ENCODE measurements around the gene LUM.

LUM gene

DNA sequence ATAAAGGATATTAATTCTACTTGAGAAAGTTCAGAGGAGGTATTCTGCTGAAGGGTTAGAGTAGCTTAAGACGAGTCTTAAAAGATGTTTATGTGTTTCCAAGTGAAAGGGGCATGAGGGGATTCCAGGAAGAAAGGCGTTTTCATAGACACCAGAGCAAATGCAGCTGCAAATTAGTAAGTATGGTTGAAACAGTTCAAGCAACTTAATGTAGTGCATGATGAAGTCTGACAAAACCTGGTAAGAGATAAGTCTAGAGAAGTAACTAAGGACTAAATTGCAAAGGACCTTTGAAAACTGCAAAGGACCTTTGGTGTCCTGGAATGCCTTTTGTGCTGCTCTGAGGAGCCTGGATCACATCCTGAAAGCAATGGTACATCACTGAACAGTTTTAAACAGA is 11.5 kb downstream of the LUM start:
- Histone ChIP-seq H3K4me3 (ENCODE audit: low read length) (no peak overlapping the region), H3K27ac (ENCODE audit: low read depth, low read length) (no peak overlapping the region), H3K79me2 (ENCODE audit: control insufficient read depth, low read length) (no peaks in the 10 kb centered on the region), H3K36me3 (ENCODE audit: control insufficient read depth, low read length) (no peaks in the 10 kb centered on the region), H4K20me1 (ENCODE audit: control insufficient read depth, insufficient read depth, low read depth, low read length) (no peaks in the 10 kb centered on the region), H3F3A (ENCODE audit: control insufficient read depth, insufficient read depth) (no peaks in the 10 kb centered on the region), H3K9me2 (replicated peaks; ENCODE audit: control insufficient read depth, low read length) (no peaks in the 10 kb centered on the region), H3K9me3 (ENCODE audit: control insufficient read depth, insufficient read depth, low read length) (no peaks in the 10 kb centered on the region), H3K4me1 (ENCODE audit: control insufficient read depth, low read length) (no peaks in the 10 kb centered on the region), H3K4me2 (ENCODE audit: low read length) (no peak overlapping the region), H3K27me3 (ENCODE audit: control insufficient read depth, low read length) (no peaks in the 10 kb centered on the region)
- TF ChIP-seq, protein P1, sequence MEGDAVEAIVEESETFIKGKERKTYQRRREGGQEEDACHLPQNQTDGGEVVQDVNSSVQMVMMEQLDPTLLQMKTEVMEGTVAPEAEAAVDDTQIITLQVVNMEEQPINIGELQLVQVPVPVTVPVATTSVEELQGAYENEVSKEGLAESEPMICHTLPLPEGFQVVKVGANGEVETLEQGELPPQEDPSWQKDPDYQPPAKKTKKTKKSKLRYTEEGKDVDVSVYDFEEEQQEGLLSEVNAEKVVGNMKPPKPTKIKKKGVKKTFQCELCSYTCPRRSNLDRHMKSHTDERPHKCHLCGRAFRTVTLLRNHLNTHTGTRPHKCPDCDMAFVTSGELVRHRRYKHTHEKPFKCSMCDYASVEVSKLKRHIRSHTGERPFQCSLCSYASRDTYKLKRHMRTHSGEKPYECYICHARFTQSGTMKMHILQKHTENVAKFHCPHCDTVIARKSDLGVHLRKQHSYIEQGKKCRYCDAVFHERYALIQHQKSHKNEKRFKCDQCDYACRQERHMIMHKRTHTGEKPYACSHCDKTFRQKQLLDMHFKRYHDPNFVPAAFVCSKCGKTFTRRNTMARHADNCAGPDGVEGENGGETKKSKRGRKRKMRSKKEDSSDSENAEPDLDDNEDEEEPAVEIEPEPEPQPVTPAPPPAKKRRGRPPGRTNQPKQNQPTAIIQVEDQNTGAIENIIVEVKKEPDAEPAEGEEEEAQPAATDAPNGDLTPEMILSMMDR (IDR thresholded peaks at IDR 0.05; ENCODE audit: low read depth, low read length, poor library complexity, severe bottlenecking) = no peak
- no peak for TF ChIP-seq EZH2phosphoT487 (IDR thresholded peaks at IDR 0.05; ENCODE audit: borderline replicate concordance, low read length)

DNA sequence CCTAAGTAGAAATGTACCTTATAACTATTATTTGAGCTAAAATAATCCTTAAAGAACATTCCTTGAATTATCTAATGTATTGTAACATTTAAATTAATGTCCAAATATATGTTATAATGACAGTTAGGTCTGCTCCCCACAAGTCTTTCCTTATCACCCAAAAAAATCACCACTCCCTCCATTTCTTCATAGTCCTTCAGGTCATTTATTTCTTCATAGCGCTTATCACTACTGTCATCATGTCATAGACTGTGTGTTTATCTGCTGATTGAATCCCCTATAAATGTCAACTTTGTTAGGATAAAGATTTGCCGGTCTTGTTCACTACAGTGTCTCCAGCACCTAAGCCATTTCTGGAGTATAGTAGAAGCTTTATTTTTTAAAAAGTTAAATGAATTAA is 12.0 kb downstream of the LUM start:
- no peaks in the 10 kb centered on the region for H4K20me1 ChIP-seq (ENCODE audit: control insufficient read depth, insufficient read depth, low read depth, low read length)
- no peaks in the 10 kb centered on the region for H3K4me1 ChIP-seq (ENCODE audit: control insufficient read depth, low read length)
- H3K4me2 ChIP-seq (ENCODE audit: low read length) = no peak overlapping the region
- H3K27me3 ChIP-seq (ENCODE audit: control insufficient read depth, low read length) = no peaks in the 10 kb centered on the region
- TF ChIP-seq, protein P1 (IDR thresholded peaks at IDR 0.05; ENCODE audit: low read depth, low read length, poor library complexity, severe bottlenecking) = no peak
- no peak for TF ChIP-seq EZH2phosphoT487 (IDR thresholded peaks at IDR 0.05; ENCODE audit: borderline replicate concordance, low read length)
- no peaks in the 10 kb centered on the region for H3K36me3 ChIP-seq (ENCODE audit: control insufficient read depth, low read length)
- H3K4me3 ChIP-seq (ENCODE audit: low read length) = no peak overlapping the region
- H3K27ac ChIP-seq (ENCODE audit: low read depth, low read length) = no peak overlapping the region
- H3K79me2 ChIP-seq (ENCODE audit: control insufficient read depth, low read length) = no peaks in the 10 kb centered on the region
- no peaks in the 10 kb centered on the region for H3K9me3 ChIP-seq (ENCODE audit: control insufficient read depth, insufficient read depth, low read length)
- H3K9me2 ChIP-seq (replicated peaks; ENCODE audit: control insufficient read depth, low read length) = no peaks in the 10 kb centered on the region
- H3F3A ChIP-seq (ENCODE audit: control insufficient read depth, insufficient read depth) = no peaks in the 10 kb centered on the region

DNA sequence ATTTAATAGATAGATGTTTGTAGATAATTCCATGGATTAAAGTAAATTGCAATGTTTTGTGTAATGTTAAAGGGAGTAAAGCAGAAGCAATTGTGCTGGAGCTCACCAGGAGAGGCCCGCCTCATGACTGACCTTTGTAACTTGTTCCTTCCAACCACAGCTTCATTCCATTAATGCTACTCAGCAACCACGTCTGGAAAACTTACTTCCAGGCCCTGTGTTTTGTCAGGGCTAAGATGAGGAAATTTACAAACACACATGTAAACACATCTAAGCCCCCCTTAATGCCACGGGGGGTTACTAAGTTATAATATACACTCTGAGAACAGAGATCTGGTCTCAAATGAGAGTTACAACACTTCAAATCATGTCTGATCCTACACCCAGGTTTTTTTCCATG is 12.4 kb downstream of the LUM start:
- Histone ChIP-seq H3K27ac (ENCODE audit: low read depth, low read length) (no peak overlapping the region), H3K9me2 (replicated peaks; ENCODE audit: control insufficient read depth, low read length) (no peaks in the 10 kb centered on the region), H3K79me2 (ENCODE audit: control insufficient read depth, low read length) (no peaks in the 10 kb centered on the region), H3K27me3 (ENCODE audit: control insufficient read depth, low read length) (no peaks in the 10 kb centered on the region), H4K20me1 (ENCODE audit: control insufficient read depth, insufficient read depth, low read depth, low read length) (no peaks in the 10 kb centered on the region), H3F3A (ENCODE audit: control insufficient read depth, insufficient read depth) (no peaks in the 10 kb centered on the region), H3K9me3 (ENCODE audit: control insufficient read depth, insufficient read depth, low read length) (no peaks in the 10 kb centered on the region), H3K4me1 (ENCODE audit: control insufficient read depth, low read length) (no peaks in the 10 kb centered on the region), H3K4me2 (ENCODE audit: low read length) (no peak overlapping the region), H3K4me3 (ENCODE audit: low read length) (no peak overlapping the region), H3K36me3 (ENCODE audit: control insufficient read depth, low read length) (no peaks in the 10 kb centered on the region)
- TF ChIP-seq, protein P1 (IDR thresholded peaks at IDR 0.05; ENCODE audit: low read depth, low read length, poor library complexity, severe bottlenecking) = no peak
- no peak for TF ChIP-seq EZH2phosphoT487 (IDR thresholded peaks at IDR 0.05; ENCODE audit: borderline replicate concordance, low read length)

DNA sequence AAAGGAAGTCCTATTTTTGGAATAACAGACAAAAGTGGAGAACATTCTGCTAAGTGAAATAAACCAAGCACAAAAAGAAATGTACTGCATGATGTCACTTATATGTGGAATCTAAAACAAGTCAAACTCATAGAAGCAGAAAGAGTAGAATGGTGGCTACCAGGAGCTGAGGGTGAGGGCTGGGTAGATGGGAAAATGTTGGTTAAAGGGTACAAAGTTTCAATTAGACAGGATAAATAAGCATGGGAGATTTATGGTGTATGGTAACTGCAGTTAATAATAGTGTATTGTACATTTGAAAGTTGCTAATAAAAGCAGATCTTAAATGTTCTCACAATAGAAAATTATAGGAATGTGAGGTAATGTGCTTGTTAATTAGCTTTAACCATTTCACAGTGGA is 12.8 kb downstream of the LUM start:
- H3K27me3 ChIP-seq (ENCODE audit: control insufficient read depth, low read length) = no peaks in the 10 kb centered on the region
- no peaks in the 10 kb centered on the region for H3K79me2 ChIP-seq (ENCODE audit: control insufficient read depth, low read length)
- H3K27ac ChIP-seq (ENCODE audit: low read depth, low read length) = no peak overlapping the region
- H3K4me2 ChIP-seq (ENCODE audit: low read length) = no peak overlapping the region
- H3K4me3 ChIP-seq (ENCODE audit: low read length) = no peak overlapping the region
- no peak for TF ChIP-seq EZH2phosphoT487 (IDR thresholded peaks at IDR 0.05; ENCODE audit: borderline replicate concordance, low read length)
- TF ChIP-seq, protein P1 (IDR thresholded peaks at IDR 0.05; ENCODE audit: low read depth, low read length, poor library complexity, severe bottlenecking) = no peak
- H3K9me2 ChIP-seq (replicated peaks; ENCODE audit: control insufficient read depth, low read length) = no peaks in the 10 kb centered on the region
- H3K36me3 ChIP-seq (ENCODE audit: control insufficient read depth, low read length) = no peaks in the 10 kb centered on the region
- H3F3A ChIP-seq (ENCODE audit: control insufficient read depth, insufficient read depth) = no peaks in the 10 kb centered on the region
- no peaks in the 10 kb centered on the region for H3K4me1 ChIP-seq (ENCODE audit: control insufficient read depth, low read length)
- no peaks in the 10 kb centered on the region for H3K9me3 ChIP-seq (ENCODE audit: control insufficient read depth, insufficient read depth, low read length)
- no peaks in the 10 kb centered on the region for H4K20me1 ChIP-seq (ENCODE audit: control insufficient read depth, insufficient read depth, low read depth, low read length)

All from DOHH2 (cell line).